Measurements from ENCODE around the gene DUSP16. TPM values are rescaled to one million over a fixed set of nuclear protein-coding genes. Genes with fewer than 3 reads are reported as not detected.

DUSP16 gene
- polyA plus RNA-seq, 1 donor from 2014 or later = 42.5 TPM

GRCh38 chr12:12612358-12612757, 49.7 kb upstream of the DUSP16 start (continued):
- TF ChIP-seq CTCF (IDR thresholded peaks at IDR 0.05; ENCODE audit: poor library complexity, severe bottlenecking) = no peak

- no peaks in the 10 kb centered on the region for H4K20me1 ChIP-seq (ENCODE audit: insufficient read depth)
- peak within 1 kb of the TSS; percentile 80 for H3K4me2 ChIP-seq (ENCODE audit: low read length)
- peak; percentile 47 for TF ChIP-seq RAD21 (conservative IDR thresholded peaks at IDR 0.05)
- peak; percentile 29 for TF ChIP-seq CTCF (IDR thresholded peaks at IDR 0.05; ENCODE audit: poor library complexity, severe bottlenecking)
- TF ChIP-seq MXI1 (conservative IDR thresholded peaks at IDR 0.05; ENCODE audit: poor library complexity, severe bottlenecking) = peak; percentile 54
- TF ChIP-seq REST (IDR thresholded peaks at IDR 0.05; ENCODE audit: borderline replicate concordance) = peak; percentile 77
- no peak for TF ChIP-seq EZH2 (IDR thresholded peaks at IDR 0.05; ENCODE audit: borderline replicate concordance, insufficient read depth, low read length, poor library complexity, severe bottlenecking)
- peak; percentile 51 for TF ChIP-seq SMC3 (conservative IDR thresholded peaks at IDR 0.05; ENCODE audit: poor library complexity)
- peak; percentile 89 for TF ChIP-seq POLR2AphosphoS5 (IDR thresholded peaks at IDR 0.05)
- TF ChIP-seq TAF1 (IDR thresholded peaks at IDR 0.05; ENCODE audit: low read depth) = peak; percentile 76
- TF ChIP-seq EP300 (conservative IDR thresholded peaks at IDR 0.05; ENCODE audit: poor library complexity, severe bottlenecking) = peak; percentile 65
- peak within 1 kb of the TSS; percentile 90 for H2AFZ ChIP-seq (ENCODE audit: low read depth, low read length)
- peak within 1 kb of the TSS; percentile 95 for H3K4me3 ChIP-seq (ENCODE audit: low read length)
- H3K27me3 ChIP-seq (ENCODE audit: insufficient read depth, low read depth, low read length) = no peaks in the 10 kb centered on the region
- H3K27ac ChIP-seq (ENCODE audit: low read length) = peak within 1 kb of the TSS; percentile 86
- no peaks in the 10 kb centered on the region for H3K9me2 ChIP-seq (ENCODE audit: insufficient read depth, low read length)
- no peaks in the 10 kb centered on the region for H3K36me3 ChIP-seq (ENCODE audit: insufficient read depth, low read length)
- H3F3A ChIP-seq (ENCODE audit: insufficient read depth, low read length, poor library complexity, severe bottlenecking) = peaks cover 4% of the 10 kb centered on the region
- H3K9ac ChIP-seq (ENCODE audit: low read length) = peak within 1 kb of the TSS; percentile 91
- no peaks in the 10 kb centered on the region for H3K9me3 ChIP-seq (ENCODE audit: low read length)
- peaks cover 16% of the 10 kb centered on the region for H3K79me2 ChIP-seq (replicated peaks; ENCODE audit: insufficient read depth, low read length)
Measured at GRCh38 chr12:12611512-12612306, 49.0 kb upstream of the DUSP16 start, which contains the start of gene CREBL2. Gene CREBL2, plus strand, starts transcription at chr12:12611876. Its CDS starts 297 bp downstream, at chr12:12612173.

Measured in neural cell (in vitro differentiated cells).